Endothelial cell of umbilical vein (primary cell): Measurements from ENCODE around the gene SLC5A4. TPM values are rescaled to one million over a fixed set of nuclear protein-coding genes. Genes with fewer than 3 reads are reported as not detected.

Source experiments
- BruUV-seq: library from RNA; stranded (reverse); fragments of 400-500 nt; replicated peaks from 2 replicates; lab custom pipeline; 2021; lab: Mats Ljungman, UMichigan
- CTCF ChIA-PET: fragments of 300-600, 350-600 bp; sonication (Branson Sonifier 250); formaldehyde crosslinking; loops from one replicate; lab custom pipeline; 2021; ENCODE audit warnings: antibody characterized with exemption, inconsistent platforms; lab: Charles Lee
- POLR2A ChIA-PET: fragments of 300-600, 350-600 bp; sonication (Branson Sonifier 250); formaldehyde crosslinking; loops from one replicate; lab custom pipeline; 2021; ENCODE audit warnings: antibody characterized with exemption, inconsistent platforms; lab: Charles Lee
- DNase-seq: peaks from one replicate; pipeline ENCODE4 v3.0.0-alpha.2; 2011; ENCODE audit warnings: low read depth, low spot score
- FAIRE-seq: peaks from 2 replicates; lab custom pipeline; 2011; peaks lifted over from hg19 to GRCh38; lab: Jason Lieb, UNC
- H2AFZ ChIP-seq: 2 replicates; pipeline ENCODE4 v1.6.0; 2012; ENCODE audit warnings: low read depth, low read length, control low read depth, inconsistent platforms
- H3K27ac ChIP-seq: 2 replicates; pipeline ENCODE4 v1.5.1; 2011; ENCODE audit warnings: low read depth, mild to moderate bottlenecking, control low read depth, low read length, moderate library complexity; ENCODE audit not compliant: insufficient read depth
- H3K27me3 ChIP-seq, 2 experiments: 2 replicates each; pipeline versions ENCODE4 v1.6.0 to v1.6.1; 2011; ENCODE audit warnings: low read length in 2 of 2, mixed read lengths in 1 of 2; ENCODE audit not compliant: control insufficient read depth in 2 of 2, insufficient read depth in 2 of 2
- H3K36me3 ChIP-seq, 2 experiments: 2 replicates in 1 of 2; 3 replicates in 1 of 2; pipeline ENCODE4 v1.5.1; 2011; ENCODE audit warnings: low read length in 2 of 2, mild to moderate bottlenecking in 1 of 2, moderate library complexity in 1 of 2; ENCODE audit not compliant: control insufficient read depth in 2 of 2, insufficient read depth in 2 of 2; ENCODE audit errors: extremely low read depth in 1 of 2
- H3K4me1 ChIP-seq: 3 replicates; pipeline ENCODE4 v1.5.1; 2011; ENCODE audit warnings: mild to moderate bottlenecking, low read length; ENCODE audit not compliant: control insufficient read depth, insufficient read depth; ENCODE audit errors: extremely low read depth
- H3K4me2 ChIP-seq: 2 replicates; pipeline ENCODE4 v1.6.1; 2011; ENCODE audit warnings: low read length, control low read depth, mixed read lengths; ENCODE audit not compliant: insufficient read depth
- H3K4me3 ChIP-seq, 3 experiments: fragments of 200-600 bp in 1 of 3; sonication (generic), shearing (Covaris generic) in 1 of 3; replicated peaks in 1 of 3; 2 replicates each; pipeline ENCODE4 v1.5.1; 2011 to 2016; ENCODE audit warnings: control low read depth in 3 of 3, low read length in 3 of 3, mild to moderate bottlenecking in 2 of 3, inconsistent platforms in 1 of 3, low read depth in 1 of 3, moderate library complexity in 1 of 3; ENCODE audit not compliant: insufficient read depth in 1 of 3
- H3K79me2 ChIP-seq: 2 replicates; pipeline ENCODE4 v1.6.0; 2012; ENCODE audit warnings: low read length, inconsistent platforms; ENCODE audit not compliant: control insufficient read depth, insufficient read depth
- H3K9ac ChIP-seq: replicated peaks from 2 replicates; pipeline ENCODE3; 2011; ENCODE audit warnings: low read length, control low read depth; ENCODE audit not compliant: insufficient read depth; ENCODE audit errors: extremely low read depth
- H3K9me1 ChIP-seq: replicated peaks from 3 replicates; pipeline ENCODE4 v1.6.0; 2011; ENCODE audit warnings: mild to moderate bottlenecking, low read length; ENCODE audit not compliant: control insufficient read depth, insufficient read depth; ENCODE audit errors: extremely low read depth
- H3K9me3 ChIP-seq: replicated peaks from 2 replicates; pipeline ENCODE4 v1.5.1; 2012; ENCODE audit warnings: low read length, inconsistent platforms; ENCODE audit not compliant: control insufficient read depth, insufficient read depth
- H4K20me1 ChIP-seq: replicated peaks from 2 replicates; pipeline ENCODE3; 2011; ENCODE audit warnings: mild to moderate bottlenecking, low read length; ENCODE audit not compliant: control insufficient read depth, insufficient read depth; ENCODE audit errors: extremely low read depth
- EZH2 ChIP-seq: IDR thresholded peaks from 2 replicates; pipeline ENCODE4 v1.6.1; 2012; ENCODE audit warnings: borderline replicate concordance, low read depth, mild to moderate bottlenecking, moderate library complexity, low read length, inconsistent platforms; ENCODE audit not compliant: severe bottlenecking
- FOS ChIP-seq: IDR thresholded peaks from 2 replicates; pipeline ENCODE4 v1.6.1; 2011; ENCODE audit warnings: mild to moderate bottlenecking, low read length, moderate library complexity, borderline replicate concordance; ENCODE audit not compliant: insufficient read depth
- GATA2 ChIP-seq: IDR thresholded peaks from 2 replicates; pipeline ENCODE4 v1.7.0; 2011; ENCODE audit warnings: low read depth, mild to moderate bottlenecking, moderate library complexity, mixed read lengths, low read length; ENCODE audit not compliant: insufficient read length, insufficient read depth
- JUN ChIP-seq: IDR thresholded peaks from 2 replicates; pipeline ENCODE4 v1.6.1; 2011; ENCODE audit warnings: borderline replicate concordance, low read depth; ENCODE audit not compliant: insufficient read length, insufficient read depth
- MAX ChIP-seq: IDR thresholded peaks from 2 replicates; pipeline ENCODE4 v1.6.1; 2011; ENCODE audit not compliant: insufficient read depth, insufficient read length
- MYC ChIP-seq: IDR thresholded peaks from one replicate; pipeline ENCODE4 v1.6.1; 2011; ENCODE audit warnings: mild to moderate bottlenecking, low read depth, low read length
- POLR2A ChIP-seq: IDR thresholded peaks from 2 replicates; pipeline ENCODE4 v1.6.1; 2012; ENCODE audit warnings: low read depth, mild to moderate bottlenecking, control low read depth, low read length
- POLR2AphosphoS5 ChIP-seq: IDR thresholded peaks from 2 replicates; pipeline ENCODE4 v1.6.1; 2012; ENCODE audit warnings: low read depth, mild to moderate bottlenecking, control low read depth, low read length, moderate library complexity; ENCODE audit not compliant: insufficient read depth
- dilution Hi-C: fragments of 300-500 bp; cut with MboI; formaldehyde crosslinking; loops from one replicate; pipeline ENCODE4 v1.15.0; 2019; ENCODE audit warnings: low sequenced_read_pairs; ENCODE audit not compliant: extremely low pct_ligation_motif_present
- intact Hi-C: fragments of 100-400 bp; cut with micrococcal nuclease; formaldehyde crosslinking; loops from one replicate; pipeline ENCODE4 v1.10.0; 2022
- polyA plus RNA-seq, 4 experiments: library from polyadenylated mRNA; depleted of rRNA in 3 of 4; stranded (reverse) in 3 of 4; unstranded in 1 of 4; fragments of >200 nt; gene quantifications; 2 replicates each; pipeline versions ENCODE4 v1.2.1 to v1.2.3, GENCODE V29; 2011 to 2012; ENCODE audit warnings: missing spikeins in 1 of 4
- total RNA-seq: library from RNA; stranded (reverse); gene quantifications from 2 replicates; pipeline ENCODE4 v1.2.3, GENCODE V29; 2021
- TF ChIP-seq, protein P1 (sequence below), 2 donors: IDR thresholded peaks; 1 replicate in 1 of 2; 2 replicates in 1 of 2; pipeline ENCODE4 v1.5.1; 2011; ENCODE audit warnings: low read length in 2 of 2, mild to moderate bottlenecking in 2 of 2, moderate library complexity in 2 of 2, control low read depth in 1 of 2, inconsistent platforms in 1 of 2, low read depth in 1 of 2; ENCODE audit not compliant: insufficient read depth in 1 of 2; ENCODE audit errors: extremely low read depth in 1 of 2

SLC5A4 gene
- total and polyA plus RNA-seq, 2 donors (not counting 3 experiments of a cell fraction or from before 2014, with no cell fraction given): 1.5 to 2.8 TPM

DNA sequence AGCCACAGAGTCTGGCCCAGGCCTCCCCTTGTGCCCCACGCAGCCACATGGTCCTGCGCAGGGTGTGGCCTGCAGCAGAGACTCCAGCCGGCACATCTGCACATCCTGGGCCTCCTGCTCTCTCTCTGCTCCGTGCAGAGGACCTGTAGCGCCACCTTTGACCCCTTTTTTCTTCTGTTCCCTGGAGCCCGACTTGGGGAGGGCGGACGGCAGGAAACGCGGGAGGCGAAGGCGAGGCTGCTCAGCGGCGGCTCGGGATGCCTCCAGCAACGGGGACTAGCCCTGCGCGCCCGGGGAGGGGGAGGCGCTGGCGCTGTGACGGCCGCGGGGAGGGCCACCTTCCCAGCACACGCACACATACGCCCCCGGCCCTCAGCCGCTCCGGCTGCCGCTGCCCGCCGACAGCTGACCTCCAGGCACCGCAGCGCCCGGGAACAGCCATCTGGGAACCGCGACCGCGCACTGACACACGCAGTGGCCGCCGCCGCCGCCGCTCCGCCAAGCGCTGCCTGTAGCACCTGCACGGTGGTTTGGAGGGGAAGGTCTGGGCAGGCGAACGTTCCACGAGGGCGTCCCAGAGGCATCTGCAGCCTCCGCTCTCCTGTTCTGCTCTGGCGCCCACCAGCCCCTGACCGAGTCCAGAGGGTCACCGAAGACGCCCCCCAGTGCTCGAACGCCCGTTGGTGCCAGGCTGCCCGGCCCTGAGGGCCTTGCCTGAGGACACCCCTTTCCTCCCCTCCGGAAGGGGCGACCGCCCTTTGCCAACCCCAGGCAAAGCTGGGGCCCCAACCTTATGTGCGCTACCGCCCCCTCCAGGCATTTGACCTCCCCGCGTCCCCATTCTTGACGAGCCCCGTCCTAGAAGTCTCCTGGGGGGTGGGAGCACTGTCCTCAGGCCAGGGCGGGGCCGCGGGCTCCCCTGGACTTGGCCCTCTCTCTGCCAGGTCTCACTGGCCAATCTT lies 79.2 kb downstream of the SLC5A4 start:
- Histone ChIP-seq H2AFZ (no peak overlapping the region), H3K4me1 (no peaks in the 10 kb centered on the region), H3K27me3 (peaks cover 5 to 11% of the 10 kb centered on the region in 2 experiments), H3K27ac (no peak overlapping the region), H4K20me1 (no peaks in the 10 kb centered on the region), H3K9me1 (no peaks in the 10 kb centered on the region), H3K9ac (no peak overlapping the region), H3K9me3 (no peaks in the 10 kb centered on the region), H3K36me3 (no peaks in the 10 kb centered on the region), H3K79me2 (no peaks in the 10 kb centered on the region), H3K4me3 (no peak overlapping the region), H3K4me2 (no peak overlapping the region)
- DNase-seq (no peak), FAIRE-seq (no peak)
- CTCF ChIA-PET: no interaction called here
- intact Hi-C loops: no loop called here
- no TSS peak for BruUV-seq
- POLR2A ChIA-PET: no interaction called here
- dilution Hi-C loops: no loop called here
- TF ChIP-seq MAX (no peak), JUN (no peak), MYC (no peak), FOS (no peak), EZH2 (no peak), POLR2AphosphoS5 (no peak), POLR2A (no peak), GATA2 (no peak)
- TF ChIP-seq, protein P1, sequence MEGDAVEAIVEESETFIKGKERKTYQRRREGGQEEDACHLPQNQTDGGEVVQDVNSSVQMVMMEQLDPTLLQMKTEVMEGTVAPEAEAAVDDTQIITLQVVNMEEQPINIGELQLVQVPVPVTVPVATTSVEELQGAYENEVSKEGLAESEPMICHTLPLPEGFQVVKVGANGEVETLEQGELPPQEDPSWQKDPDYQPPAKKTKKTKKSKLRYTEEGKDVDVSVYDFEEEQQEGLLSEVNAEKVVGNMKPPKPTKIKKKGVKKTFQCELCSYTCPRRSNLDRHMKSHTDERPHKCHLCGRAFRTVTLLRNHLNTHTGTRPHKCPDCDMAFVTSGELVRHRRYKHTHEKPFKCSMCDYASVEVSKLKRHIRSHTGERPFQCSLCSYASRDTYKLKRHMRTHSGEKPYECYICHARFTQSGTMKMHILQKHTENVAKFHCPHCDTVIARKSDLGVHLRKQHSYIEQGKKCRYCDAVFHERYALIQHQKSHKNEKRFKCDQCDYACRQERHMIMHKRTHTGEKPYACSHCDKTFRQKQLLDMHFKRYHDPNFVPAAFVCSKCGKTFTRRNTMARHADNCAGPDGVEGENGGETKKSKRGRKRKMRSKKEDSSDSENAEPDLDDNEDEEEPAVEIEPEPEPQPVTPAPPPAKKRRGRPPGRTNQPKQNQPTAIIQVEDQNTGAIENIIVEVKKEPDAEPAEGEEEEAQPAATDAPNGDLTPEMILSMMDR (IDR thresholded peaks at IDR 0.05; ENCODE audit: extremely low read depth in 1 of 2, insufficient read depth in 1 of 2, low read depth in 1 of 2, low read length in 2 of 2): no peak
